Renal cortical epithelial cell (primary cell): ENCODE measurements around the gene DDX42. TPM values are rescaled to one million over a fixed set of nuclear protein-coding genes. Genes with fewer than 3 reads are reported as not detected.

ENCODE experiments used
- total RNA-seq: library from RNA; depleted of rRNA; stranded (reverse); fragments of >200 nt; gene quantifications from 2 replicates; pipeline ENCODE4 v1.2.3, GENCODE V29; 2014

The DDX42 gene
- total RNA-seq, 1 donor from 2014 or later = 135 TPM

Other genes with a start within 250 kb of the DDX42 start
- 18.4 and 53.2 TPM in 2 replicates for gene DCAF7, start 223.7 kb upstream of the DDX42 start, total RNA-seq
- 15.4 and 22.2 TPM in 2 replicates for gene TACO1, start 173.3 kb upstream of the DDX42 start, total RNA-seq
- gene MAP3K3, start 151.8 kb upstream of the DDX42 start, total RNA-seq = 12.0 and 23.2 TPM in 2 replicates
- gene LIMD2, start 74.0 kb upstream of the DDX42 start, total RNA-seq = 21.9 and 26.7 TPM in 2 replicates
- gene STRADA, start 32.4 kb upstream of the DDX42 start, total RNA-seq = 10.6 and 25.9 TPM in 2 replicates
- gene CCDC47, start 573 bp upstream of the DDX42 start, total RNA-seq = 77.1 and 178 TPM in 2 replicates
- gene PSMC5, start 53.3 kb downstream of the DDX42 start, total RNA-seq = 37.0 and 132 TPM in 2 replicates
- 76.1 and 100 TPM in 2 replicates for gene FTSJ3, start 53.5 kb downstream of the DDX42 start, total RNA-seq
- gene SMARCD2, start 68.5 kb downstream of the DDX42 start, total RNA-seq = 65.2 and 96.2 TPM in 2 replicates
- not detected in 2 replicates for gene CSH2, start 99.5 kb downstream of the DDX42 start, total RNA-seq
- gene GH2, start 107.8 kb downstream of the DDX42 start, total RNA-seq = not detected in 2 replicates
- gene CSH1, start 122.4 kb downstream of the DDX42 start, total RNA-seq = not detected in 2 replicates
- gene CSHL1, start 137.1 kb downstream of the DDX42 start, total RNA-seq = not detected in 2 replicates
- gene GH1, start 144.7 kb downstream of the DDX42 start, total RNA-seq = not detected in 2 replicates
- gene CD79B, start 158.2 kb downstream of the DDX42 start, total RNA-seq = not detected in 2 replicates
- gene SCN4A, start 198.7 kb downstream of the DDX42 start, total RNA-seq = not detected in 2 replicates
- gene PRR29, start 224.2 kb downstream of the DDX42 start, total RNA-seq = 0.17 and 1.6 TPM in 2 replicates
- 6.4 and 11.6 TPM in 2 replicates for gene ICAM2, start 246.5 kb downstream of the DDX42 start, total RNA-seq